ENCODE results near the gene DYRK4. TPM values are rescaled to one million over a fixed set of nuclear protein-coding genes. Genes with fewer than 3 reads are reported as not detected.

The DYRK4 gene
- total RNA-seq, 1 experiment from 2014 or later: 72.2 TPM

Other genes starting within 250 kb of the DYRK4 start
- gene TIGAR, start 241.0 kb upstream of the DYRK4 start, total RNA-seq (2014; rRNA removed; shearing (Covaris generic)): 32.7 and 46.7 TPM in 2 replicates
- gene FGF23, start 182.5 kb upstream of the DYRK4 start, total RNA-seq (2014; rRNA removed; shearing (Covaris generic)): not detected in 2 replicates
- gene FGF6, start 116.4 kb upstream of the DYRK4 start, total RNA-seq (2014; rRNA removed; shearing (Covaris generic)): not detected in 2 replicates
- 17.8 and 25.8 TPM in 2 replicates for gene RAD51AP1, start 23.3 kb upstream of the DYRK4 start, total RNA-seq (2014; rRNA removed; shearing (Covaris generic))
- 0.75 and 0.79 TPM in 2 replicates for gene AKAP3, start 86.8 kb downstream of the DYRK4 start, total RNA-seq (2014; rRNA removed; shearing (Covaris generic))
- gene NDUFA9, start 86.9 kb downstream of the DYRK4 start, total RNA-seq (2014; rRNA removed; shearing (Covaris generic)): 174 and 189 TPM in 2 replicates
- gene GALNT8, start 158.2 kb downstream of the DYRK4 start, total RNA-seq (2014; rRNA removed; shearing (Covaris generic)): not detected in 2 replicates

Measured in SK-MEL-5 (cell line).